Brain microvascular endothelial cell (primary cell): ENCODE measurements around the gene MRPL2.

Experiments used
- DNase-seq: peaks from one replicate; pipeline ENCODE4 v3.0.0-alpha.2; 2020
- H3K27ac ChIP-seq: fragments of 250-450 bp; sonication (Bioruptor Pico); 2 replicates; pipeline ENCODE4 v1.5.1; 2020; ENCODE audit warnings: mild to moderate bottlenecking, moderate library complexity
- H3K27me3 ChIP-seq: fragments of 250-450 bp; sonication (Bioruptor Pico); replicated peaks from 2 replicates; pipeline ENCODE4 v1.5.1; 2020; ENCODE audit warnings: mild to moderate bottlenecking
- H3K36me3 ChIP-seq: fragments of 250-450 bp; sonication (Bioruptor Pico); replicated peaks from 2 replicates; pipeline ENCODE4 v1.5.1; 2020; ENCODE audit warnings: mild to moderate bottlenecking
- H3K4me3 ChIP-seq: 2 replicates; pipeline ENCODE4 v1.5.1; 2011; ENCODE audit warnings: low read depth, mild to moderate bottlenecking, control low read depth, low read length, moderate library complexity
- CTCF ChIP-seq: IDR thresholded peaks from 2 replicates; pipeline ENCODE4 v1.5.1; 2011; ENCODE audit warnings: low read depth, mild to moderate bottlenecking, moderate library complexity, low read length, control low read depth, inconsistent platforms; ENCODE audit errors: missing control alignments
- in situ Hi-C: cut with HindIII; loops from 2 replicates; pipeline ENCODE4 v1.10.0; 2017; ENCODE audit warnings: low sequenced_read_pairs, low pct_ligation_motif_present

Gene MRPL2

GRCh38 chr6:43091436-43091991 is 32.3 kb upstream of the MRPL2 start:
- TF ChIP-seq CTCF: no peak
- in situ Hi-C loops: no loop called here
- no peak for DNase-seq
- Histone ChIP-seq H3K36me3 (no peaks in the 10 kb centered on the region), H3K4me3 (no peak overlapping the region), H3K27me3 (no peaks in the 10 kb centered on the region), H3K27ac (no peak overlapping the region)

- Histone ChIP-seq H3K27ac (no peak overlapping the region), H3K27me3 (no peaks in the 10 kb centered on the region), H3K4me3 (no peak overlapping the region), H3K36me3 (no peaks in the 10 kb centered on the region)
- DNase-seq: no peak
- in situ Hi-C loops: no loop called here
- TF ChIP-seq CTCF: no peak
Observed at GRCh38 chr6:43091020-43091419, 31.8 kb upstream of the MRPL2 start.

GRCh38 chr6:43090559-43090956 is 31.3 kb upstream of the MRPL2 start:
- no peak for TF ChIP-seq CTCF
- in situ Hi-C loops: no loop called here
- Histone ChIP-seq H3K27me3 (no peaks in the 10 kb centered on the region), H3K36me3 (no peaks in the 10 kb centered on the region), H3K4me3 (no peak overlapping the region), H3K27ac (no peak overlapping the region)
- DNase-seq: no peak

- H3K27me3 ChIP-seq: no peaks in the 10 kb centered on the region
- in situ Hi-C loops: no loop called here
- no peak for DNase-seq
- no peak for TF ChIP-seq CTCF
- H3K4me3 ChIP-seq: no peak overlapping the region
- H3K36me3 ChIP-seq: no peaks in the 10 kb centered on the region
- no peak overlapping the region for H3K27ac ChIP-seq
Observed at GRCh38 chr6:43089874-43090558, 30.8 kb upstream of the MRPL2 start.

- Histone ChIP-seq H3K36me3 (no peaks in the 10 kb centered on the region), H3K4me3 (no peak overlapping the region), H3K27me3 (no peaks in the 10 kb centered on the region), H3K27ac (no peak overlapping the region)
- in situ Hi-C loops: no loop called here
- TF ChIP-seq CTCF: no peak
- no peak for DNase-seq
Observed at GRCh38 chr6:43089467-43089866, 30.2 kb upstream of the MRPL2 start.

- H3K4me3 ChIP-seq: no peak overlapping the region
- TF ChIP-seq CTCF: no peak
- H3K27me3 ChIP-seq: no peaks in the 10 kb centered on the region
- DNase-seq: peak; percentile 20
- no peaks in the 10 kb centered on the region for H3K36me3 ChIP-seq
- no peak overlapping the region for H3K27ac ChIP-seq
- in situ Hi-C loops: no loop called here
Observed at GRCh38 chr6:43088654-43089056, 29.4 kb upstream of the MRPL2 start.
